Measurements from ENCODE around the gene NTM. TPM values are rescaled to one million over a fixed set of nuclear protein-coding genes. Genes with fewer than 3 reads are reported as not detected.

Gene NTM
- total and polyA plus RNA-seq, 7 donors: 0.07 to 1.1 (median 0.22) TPM; not detected in 2

GRCh38 chr11:131951121-131951520 lies 580.7 kb downstream of the NTM start:
- Histone ChIP-seq H3K4me1 (no peaks in the 10 kb centered on the region), H3K4me3 (no peak overlapping the region), H3K9me3 (no peaks in the 10 kb centered on the region), H3K36me3 (ENCODE audit: insufficient read depth in 1 of 2, low read depth in 1 of 2) (no peaks in the 10 kb centered on the region), H3K27ac (no peak overlapping the region), H3K27me3 (ENCODE audit: insufficient read depth in 3 of 3, low read length in 2 of 3) (no peaks in the 10 kb centered on the region)
- TF ChIP-seq, protein P1, sequence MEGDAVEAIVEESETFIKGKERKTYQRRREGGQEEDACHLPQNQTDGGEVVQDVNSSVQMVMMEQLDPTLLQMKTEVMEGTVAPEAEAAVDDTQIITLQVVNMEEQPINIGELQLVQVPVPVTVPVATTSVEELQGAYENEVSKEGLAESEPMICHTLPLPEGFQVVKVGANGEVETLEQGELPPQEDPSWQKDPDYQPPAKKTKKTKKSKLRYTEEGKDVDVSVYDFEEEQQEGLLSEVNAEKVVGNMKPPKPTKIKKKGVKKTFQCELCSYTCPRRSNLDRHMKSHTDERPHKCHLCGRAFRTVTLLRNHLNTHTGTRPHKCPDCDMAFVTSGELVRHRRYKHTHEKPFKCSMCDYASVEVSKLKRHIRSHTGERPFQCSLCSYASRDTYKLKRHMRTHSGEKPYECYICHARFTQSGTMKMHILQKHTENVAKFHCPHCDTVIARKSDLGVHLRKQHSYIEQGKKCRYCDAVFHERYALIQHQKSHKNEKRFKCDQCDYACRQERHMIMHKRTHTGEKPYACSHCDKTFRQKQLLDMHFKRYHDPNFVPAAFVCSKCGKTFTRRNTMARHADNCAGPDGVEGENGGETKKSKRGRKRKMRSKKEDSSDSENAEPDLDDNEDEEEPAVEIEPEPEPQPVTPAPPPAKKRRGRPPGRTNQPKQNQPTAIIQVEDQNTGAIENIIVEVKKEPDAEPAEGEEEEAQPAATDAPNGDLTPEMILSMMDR (IDR thresholded peaks at IDR 0.05): no peak
- DNase-seq (no peak), ATAC-seq (no peak)
- WGBS, 3 donors: 88 to 94% (median 92%) methylated on average over 2 of the region's 2 CpGs
- intact Hi-C loops (cut with DNase I): no loop called here

DNA sequence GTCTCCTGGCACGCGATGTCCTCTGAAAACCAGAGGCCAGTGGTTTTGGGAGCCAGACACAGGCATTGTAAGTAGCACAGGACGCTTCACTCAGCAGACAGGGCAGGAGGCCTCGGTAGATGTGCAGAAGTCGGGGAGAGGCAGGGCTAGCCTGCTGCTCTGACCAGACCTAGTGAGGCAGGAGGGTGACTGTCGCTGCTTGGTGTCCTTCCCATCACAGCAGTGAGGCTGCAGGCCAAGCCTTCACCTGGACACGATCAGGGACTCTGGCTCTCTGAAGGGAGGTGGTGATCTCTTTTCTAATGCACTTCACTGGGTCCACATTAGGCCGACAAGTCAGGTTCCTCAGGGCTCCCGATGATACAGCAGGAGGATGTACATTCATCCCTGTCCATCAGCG lies 583.7 kb downstream of the NTM start:
- H3K4me3 ChIP-seq: no peak overlapping the region

DNA sequence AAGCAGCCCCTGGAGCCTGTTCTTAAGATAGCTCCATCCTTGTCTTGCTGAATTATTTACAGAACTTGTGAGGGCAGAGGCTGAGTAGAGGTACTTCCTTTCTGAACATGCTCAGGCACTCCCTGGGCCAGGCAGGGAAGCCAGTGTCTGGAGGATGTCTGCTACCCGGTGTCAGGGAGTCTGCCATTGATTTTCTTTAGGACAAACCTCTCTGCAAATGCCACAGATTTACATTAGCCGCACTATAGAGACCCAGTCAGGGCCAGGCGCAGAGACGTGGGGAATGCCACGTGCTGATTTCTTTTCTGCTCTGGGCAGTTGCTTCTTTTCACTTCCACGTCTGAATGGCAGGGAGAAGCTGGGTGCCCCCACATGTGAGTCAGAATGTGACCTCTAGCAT lies 585.5 kb downstream of the NTM start:
- 60 to 67% (median 61%) methylated on average over 6 of the region's 6 CpGs for WGBS, 3 donors
- Histone ChIP-seq H3K9me3 (no peaks in the 10 kb centered on the region), H3K4me1 (no peaks in the 10 kb centered on the region), H3K4me3 (no peak overlapping the region), H3K36me3 (ENCODE audit: insufficient read depth in 1 of 2, low read depth in 1 of 2) (no peaks in the 10 kb centered on the region), H3K27me3 (ENCODE audit: insufficient read depth in 3 of 3, low read length in 2 of 3) (no peaks in the 10 kb centered on the region), H3K27ac (no peak overlapping the region)
- intact Hi-C loops (cut with DNase I): no loop called here
- TF ChIP-seq, protein P1 (IDR thresholded peaks at IDR 0.05): no peak
- no peak for DNase-seq
- ATAC-seq: no peak

More for the DNA sequence above, 583.7 kb downstream of the NTM start:
- TF ChIP-seq, protein P1 (IDR thresholded peaks at IDR 0.05): no peak
- Histone ChIP-seq H3K4me1 (no peaks in the 10 kb centered on the region), H3K27ac (no peak overlapping the region), H3K36me3 (ENCODE audit: insufficient read depth in 1 of 2, low read depth in 1 of 2) (no peaks in the 10 kb centered on the region), H3K9me3 (no peaks in the 10 kb centered on the region), H3K27me3 (ENCODE audit: insufficient read depth in 3 of 3, low read length in 2 of 3) (no peaks in the 10 kb centered on the region)
- 87 to 90% (median 89%) methylated on average over 10 of the region's 10 CpGs for WGBS, 3 donors
- ATAC-seq (no peak), DNase-seq (no peak)
- intact Hi-C loops (cut with DNase I): no loop called here

- H3K36me3 ChIP-seq (ENCODE audit: insufficient read depth in 1 of 2, low read depth in 1 of 2): no peaks in the 10 kb centered on the region
- intact Hi-C loops (cut with DNase I): no loop called here
- H3K4me1 ChIP-seq: no peaks in the 10 kb centered on the region
- no peak overlapping the region for H3K27ac ChIP-seq
- TF ChIP-seq, protein P1 (IDR thresholded peaks at IDR 0.05): no peak
- WGBS, 3 donors: 80 to 84% (median 84%) methylated on average over 2 of the region's 2 CpGs
- no peaks in the 10 kb centered on the region for H3K9me3 ChIP-seq
- H3K4me3 ChIP-seq: no peak overlapping the region
- no peaks in the 10 kb centered on the region for H3K27me3 ChIP-seq (ENCODE audit: insufficient read depth in 3 of 3, low read length in 2 of 3)
- DNase-seq: no peak
- ATAC-seq: no peak
These were observed 586.8 kb downstream of the NTM start for GRCh38 chr11:131957201-131957600.

- intact Hi-C loops (cut with DNase I): no loop called here
- TF ChIP-seq, protein P1 (IDR thresholded peaks at IDR 0.05): no peak
- no peaks in the 10 kb centered on the region for H3K4me1 ChIP-seq
These were observed 587.5 kb downstream of the NTM start for GRCh38 chr11:131957875-131958274.

More at GRCh38 chr11:131957875-131958274, 587.5 kb downstream of the NTM start:
- Histone ChIP-seq H3K4me3 (no peak overlapping the region), H3K9me3 (no peaks in the 10 kb centered on the region), H3K27ac (no peak overlapping the region), H3K36me3 (ENCODE audit: insufficient read depth in 1 of 2, low read depth in 1 of 2) (no peaks in the 10 kb centered on the region), H3K27me3 (ENCODE audit: insufficient read depth in 3 of 3, low read length in 2 of 3) (no peaks in the 10 kb centered on the region)
- ATAC-seq (no peak), DNase-seq (no peak)
- WGBS, 3 donors: 85 to 87% (median 87%) methylated on average over 6 of the region's 6 CpGs

Data from psoas muscle (tissue), 8 donors.